ENCODE measurements around the gene ZIC2.

The ZIC2 gene

DNA sequence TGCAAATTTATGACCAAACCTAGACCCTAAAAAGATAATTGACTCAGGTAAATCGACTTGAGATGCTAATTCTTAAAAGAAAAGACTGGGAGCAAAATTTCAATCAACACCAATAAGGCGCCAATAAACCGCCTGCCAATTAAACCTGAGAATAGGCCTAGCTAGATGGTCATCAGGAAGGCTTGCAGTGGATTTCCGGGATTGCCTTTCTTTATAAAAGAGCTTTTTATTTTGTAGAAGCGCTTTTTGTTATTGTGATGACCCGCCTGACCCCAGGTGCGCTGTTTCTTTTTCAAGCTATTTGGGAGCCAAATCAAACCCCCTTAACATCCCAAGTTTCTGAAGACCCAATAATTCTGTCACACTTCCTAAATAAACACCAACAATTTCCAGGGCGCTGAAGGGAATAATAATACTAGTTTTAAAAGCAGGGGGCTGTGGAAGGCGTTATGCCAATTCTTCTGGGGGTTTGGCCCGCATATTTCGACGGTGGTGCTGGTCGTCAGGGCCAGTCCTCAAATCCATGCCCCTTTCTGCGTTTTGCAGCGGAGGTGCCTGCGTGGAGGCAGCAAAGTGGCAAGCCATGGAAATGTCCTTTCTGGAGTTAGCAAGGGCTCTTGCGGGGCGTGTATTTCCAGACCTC, 7.2 kb upstream of the ZIC2 start:
- FAIRE-seq: no peak
- DNase-seq (ENCODE audit: low spot score): no peak

- DNase-seq (ENCODE audit: low spot score): no peak
- FAIRE-seq: no peak
These were observed 6.5 kb upstream of the ZIC2 start for GRCh38 chr13:99974939-99975561.

GRCh38 chr13:99975626-99976025, 6.0 kb upstream of the ZIC2 start:
- DNase-seq (ENCODE audit: low spot score) (no peak), FAIRE-seq (no peak)

DNA sequence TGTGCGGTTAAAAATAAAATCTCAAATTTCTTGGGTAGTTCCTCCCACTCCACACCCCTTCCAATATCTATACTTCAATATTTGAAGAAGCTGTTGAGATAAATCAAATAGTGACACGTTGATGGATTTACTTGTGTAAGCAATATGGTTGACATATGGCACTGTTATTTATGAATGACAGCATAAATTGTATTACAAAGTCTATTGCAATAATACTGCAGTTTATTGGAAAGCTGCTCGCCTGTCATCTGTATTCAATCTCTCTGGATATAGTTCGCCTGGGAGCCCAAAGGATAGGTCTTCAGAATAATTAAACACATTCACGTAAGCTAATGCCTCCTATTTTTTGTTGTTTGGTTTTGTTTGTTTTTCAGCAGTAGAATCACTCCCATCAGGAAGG, 5.0 kb upstream of the ZIC2 start:
- FAIRE-seq: no peak
- no peak for DNase-seq (ENCODE audit: low spot score)

DNA sequence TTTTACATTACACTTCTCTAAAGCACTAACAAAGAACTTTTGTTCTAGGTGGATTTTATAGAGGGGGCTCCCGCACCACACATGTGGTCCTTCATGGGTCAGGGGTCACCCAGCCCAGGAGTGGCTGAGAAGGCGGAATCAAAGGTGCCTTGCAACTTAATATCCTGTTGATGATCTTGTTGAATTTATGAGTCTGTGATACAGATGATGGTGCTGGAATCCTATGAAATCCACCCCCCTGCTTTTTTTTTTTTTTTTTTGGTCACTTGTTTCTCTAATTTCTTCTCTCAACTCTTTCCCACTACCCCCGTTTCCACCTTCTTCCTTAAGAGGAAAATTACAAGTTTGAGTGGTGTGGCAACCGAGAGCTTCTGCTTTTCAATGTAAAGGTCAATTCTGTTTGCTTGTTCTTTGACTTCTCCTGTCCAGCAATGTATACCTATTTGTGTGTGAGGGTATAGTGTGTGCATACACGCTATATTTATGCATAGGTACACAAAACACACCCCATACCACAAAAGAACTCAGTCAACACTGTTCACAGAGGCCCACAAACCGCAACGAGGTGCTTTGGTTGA, 4.2 kb upstream of the ZIC2 start:
- FAIRE-seq (no peak), DNase-seq (ENCODE audit: low spot score) (no peak)

- DNase-seq (ENCODE audit: low spot score): no peak
- no peak for FAIRE-seq
These were observed 3.4 kb upstream of the ZIC2 start for GRCh38 chr13:99977912-99978798.

- FAIRE-seq: no peak
These were observed 2.7 kb upstream of the ZIC2 start for GRCh38 chr13:99978799-99979452.

DNA sequence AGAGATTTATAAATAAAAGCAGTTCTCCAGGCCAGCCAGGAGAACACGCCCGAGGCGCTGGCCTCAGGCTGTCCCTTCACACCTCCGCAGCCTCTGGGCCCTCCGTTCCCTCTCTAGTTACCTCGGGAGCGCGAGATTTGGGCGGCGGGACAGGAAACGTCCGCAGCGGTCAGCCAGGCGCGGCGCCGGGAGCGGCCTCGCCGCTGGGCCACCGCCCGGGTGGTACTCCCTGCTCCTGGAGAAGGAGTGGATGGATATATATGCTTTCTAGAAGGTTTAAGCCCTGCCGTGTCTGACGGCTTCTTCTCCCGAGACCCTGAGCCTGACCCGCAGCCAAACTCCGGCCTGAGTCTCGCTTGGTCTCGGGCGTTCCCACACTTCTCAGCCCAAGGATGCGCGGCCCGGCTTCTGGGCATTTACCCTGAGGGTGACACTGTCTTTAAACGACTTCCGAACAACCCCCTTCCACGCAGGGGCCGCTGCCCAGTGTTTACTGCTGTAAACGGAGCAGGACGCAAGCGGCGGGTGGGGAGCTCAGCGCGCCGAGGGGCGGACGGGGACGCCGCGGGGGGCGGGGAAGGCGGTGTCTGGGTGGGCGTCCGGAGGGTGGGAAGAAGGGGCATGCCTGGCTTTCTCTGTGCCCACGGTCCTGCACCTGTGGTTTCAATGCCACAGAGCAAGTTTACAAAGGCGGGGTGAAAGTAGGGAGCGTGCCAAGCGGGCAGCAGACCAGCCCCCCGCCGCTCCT, 2.0 kb upstream of the ZIC2 start:
- no peak for FAIRE-seq
- no peak for DNase-seq (ENCODE audit: low spot score)

More at GRCh38 chr13:99978799-99979452, 2.7 kb upstream of the ZIC2 start:
- no peak for DNase-seq (ENCODE audit: low spot score)

- FAIRE-seq (no peak), DNase-seq (ENCODE audit: low spot score) (no peak)
These were observed 1.3 kb upstream of the ZIC2 start for GRCh38 chr13:99980201-99980823.

DNA sequence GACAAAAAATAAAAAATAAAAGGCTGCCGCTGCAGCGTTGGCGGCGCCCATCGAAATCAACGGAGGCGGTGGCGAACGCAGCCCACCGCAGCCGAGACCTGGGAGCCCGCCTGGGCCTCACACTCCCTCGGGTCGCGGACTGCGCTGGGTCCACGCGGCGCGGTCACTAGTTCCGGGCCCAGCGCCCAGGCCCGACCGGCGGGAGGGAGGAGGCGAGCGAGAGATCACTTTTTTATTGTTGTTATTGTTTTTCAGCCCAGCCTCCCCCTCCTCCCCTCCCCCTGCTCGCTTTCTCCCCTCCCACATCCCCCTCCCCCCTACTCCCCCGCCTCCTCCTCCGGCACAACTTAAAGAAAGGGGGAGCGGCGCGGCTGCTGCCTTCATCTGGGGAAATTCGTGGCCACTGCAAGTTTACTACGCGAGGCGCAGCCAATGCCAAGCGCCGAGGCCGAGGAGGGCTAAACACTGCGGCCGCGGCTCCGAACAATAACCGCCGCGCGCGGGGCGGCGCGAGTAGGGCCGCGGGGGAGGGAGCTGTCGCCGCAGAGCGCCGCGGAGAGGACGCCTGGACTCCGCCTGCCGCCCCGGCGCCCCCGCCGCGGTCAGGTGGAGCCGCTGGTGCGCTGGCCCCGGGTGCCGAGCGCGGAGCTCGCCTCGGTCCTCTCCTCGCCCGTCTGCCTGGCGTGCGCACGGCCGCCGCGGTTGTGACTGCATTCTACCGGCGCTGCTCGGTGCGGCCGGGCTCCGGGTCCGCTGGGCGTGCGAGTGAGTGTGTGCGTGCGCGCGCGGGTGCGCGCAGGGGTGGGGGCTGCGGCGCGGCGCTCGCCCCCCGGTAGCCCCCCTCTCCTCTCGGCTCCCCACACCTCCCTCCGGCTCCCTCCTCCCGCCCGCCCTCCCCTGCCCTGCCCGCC, 505 bp upstream of the ZIC2 start:
- DNase-seq (ENCODE audit: low spot score): no peak
- FAIRE-seq: no peak

DNA sequence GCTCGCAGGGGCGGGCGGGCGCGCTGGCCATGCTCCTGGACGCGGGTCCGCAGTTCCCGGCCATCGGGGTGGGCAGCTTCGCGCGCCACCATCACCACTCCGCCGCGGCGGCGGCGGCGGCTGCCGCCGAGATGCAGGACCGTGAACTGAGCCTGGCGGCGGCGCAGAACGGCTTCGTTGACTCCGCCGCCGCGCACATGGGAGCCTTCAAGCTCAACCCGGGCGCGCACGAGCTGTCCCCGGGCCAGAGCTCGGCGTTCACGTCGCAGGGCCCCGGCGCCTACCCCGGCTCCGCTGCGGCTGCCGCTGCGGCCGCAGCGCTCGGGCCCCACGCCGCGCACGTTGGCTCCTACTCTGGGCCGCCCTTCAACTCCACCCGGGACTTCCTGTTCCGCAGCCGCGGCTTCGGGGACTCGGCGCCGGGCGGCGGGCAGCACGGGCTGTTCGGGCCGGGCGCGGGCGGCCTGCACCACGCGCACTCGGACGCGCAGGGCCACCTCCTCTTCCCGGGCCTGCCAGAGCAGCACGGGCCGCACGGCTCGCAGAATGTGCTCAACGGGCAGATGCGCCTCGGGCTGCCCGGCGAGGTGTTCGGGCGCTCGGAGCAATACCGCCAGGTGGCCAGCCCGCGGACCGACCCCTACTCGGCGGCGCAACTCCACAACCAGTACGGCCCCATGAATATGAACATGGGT, 599 bp downstream of the ZIC2 start:
- DNase-seq (ENCODE audit: low spot score) (no peak), FAIRE-seq (no peak)

DNA sequence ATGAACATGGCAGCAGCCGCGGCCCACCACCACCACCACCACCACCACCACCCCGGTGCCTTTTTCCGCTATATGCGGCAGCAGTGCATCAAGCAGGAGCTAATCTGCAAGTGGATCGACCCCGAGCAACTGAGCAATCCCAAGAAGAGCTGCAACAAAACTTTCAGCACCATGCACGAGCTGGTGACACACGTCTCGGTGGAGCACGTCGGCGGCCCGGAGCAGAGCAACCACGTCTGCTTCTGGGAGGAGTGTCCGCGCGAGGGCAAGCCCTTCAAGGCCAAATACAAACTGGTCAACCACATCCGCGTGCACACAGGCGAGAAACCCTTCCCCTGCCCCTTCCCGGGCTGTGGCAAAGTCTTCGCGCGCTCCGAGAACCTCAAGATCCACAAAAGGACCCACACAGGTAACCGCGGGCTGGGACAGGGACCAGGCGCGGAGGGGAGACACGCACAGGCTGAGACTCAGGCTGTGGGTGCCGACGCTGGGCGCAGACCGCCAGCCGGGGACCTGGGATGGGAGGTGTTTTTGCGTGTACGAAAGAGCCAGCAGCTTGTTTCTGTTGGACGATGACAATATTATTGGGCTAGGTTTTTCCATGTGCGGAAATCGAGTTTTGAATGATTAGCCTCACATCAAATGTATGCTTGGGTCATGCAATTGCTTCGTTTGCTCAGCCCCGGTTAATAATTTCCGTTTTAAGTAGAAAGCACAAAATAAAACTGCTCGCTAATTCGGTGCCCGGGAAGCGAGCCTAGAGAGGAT, 1.3 kb downstream of the ZIC2 start:
- FAIRE-seq: no peak
- no peak for DNase-seq (ENCODE audit: low spot score)

DNA sequence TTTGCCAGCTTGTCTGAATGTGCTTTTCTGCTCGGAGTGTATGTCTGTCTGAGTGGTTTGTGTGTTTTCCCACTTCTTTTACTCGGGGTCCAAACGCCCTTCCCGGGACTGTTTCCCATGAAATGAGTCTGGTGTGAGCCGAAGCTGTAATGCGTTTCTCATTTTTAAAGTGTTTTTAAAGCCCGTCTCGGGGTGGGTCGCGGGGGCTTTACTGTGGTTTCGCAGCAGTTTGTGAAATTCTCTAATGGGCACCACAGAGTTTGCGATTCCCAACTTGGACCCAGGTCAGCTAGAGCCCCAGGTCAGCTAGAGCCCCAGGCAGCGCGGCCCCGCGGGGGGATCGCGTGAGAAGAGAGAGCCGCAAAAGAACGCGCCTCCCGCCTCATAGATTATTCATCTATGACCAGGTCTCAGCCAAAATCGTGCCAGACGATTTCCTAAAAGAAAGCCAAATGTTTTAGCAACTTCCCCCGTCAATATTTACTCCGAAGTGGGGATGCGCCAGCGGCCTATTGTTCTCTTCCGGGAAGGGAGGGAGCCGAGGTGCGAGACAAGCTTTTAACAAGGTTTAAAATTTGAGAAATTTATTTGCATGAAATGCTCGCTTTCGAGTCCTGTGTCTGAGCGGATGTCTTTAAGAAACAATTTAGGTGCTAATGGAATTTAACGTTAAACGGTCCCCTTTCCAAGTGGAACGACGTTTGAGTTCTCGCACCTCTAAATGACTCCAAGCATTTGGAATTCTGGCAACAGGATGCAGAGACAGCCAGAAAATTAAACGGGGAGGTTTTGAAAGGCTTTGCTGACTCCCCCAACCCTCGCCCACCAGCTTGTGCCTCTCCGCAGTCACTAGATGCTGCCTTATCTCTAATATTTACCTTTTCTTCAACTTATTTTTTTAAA, 2.2 kb downstream of the ZIC2 start:
- DNase-seq (ENCODE audit: low spot score): no peak
- no peak for FAIRE-seq

GRCh38 chr13:99984461-99985240, 3.1 kb downstream of the ZIC2 start:
- FAIRE-seq (no peak), DNase-seq (ENCODE audit: low spot score) (no peak)

GRCh38 chr13:99985241-99985874, 3.8 kb downstream of the ZIC2 start:
- DNase-seq (ENCODE audit: low spot score) (peak; percentile 27), FAIRE-seq (no peak)
